GM12878 (cell line): ENCODE data around the gene PLXND1. TPM values are rescaled to one million over a fixed set of nuclear protein-coding genes. Genes with fewer than 3 reads are reported as not detected.

Experiments
- ATAC-seq: fragments of 200-7000 bp; cut with Tn5 transposase; 3 replicates; pipeline ENCODE4 v1.9.1; 2020; ENCODE audit warnings: mild to moderate bottlenecking, moderate library complexity
- BruUV-seq: library from RNA; stranded (reverse); fragments of 400-500 nt; replicated peaks from 2 replicates; lab custom pipeline; 2021; lab: Mats Ljungman, UMichigan
- CTCF ChIA-PET: fragments of 300-600 bp; sonication (Branson Sonifier 250); formaldehyde crosslinking; extraction: SDS; loops from one replicate; lab custom pipeline; 2021; ENCODE audit warnings: inconsistent platforms; lab: Yijun Ruan, JAX
- POLR2A ChIA-PET: fragments of 350-600 bp; formaldehyde crosslinking; extraction: SDS; loops from one replicate; lab custom pipeline; 2021; ENCODE audit warnings: inconsistent platforms; lab: Charles Lee
- RAD21 ChIA-PET: fragments of 300-600 bp; sonication (Branson Sonifier 250); formaldehyde crosslinking; loops from one replicate; lab custom pipeline; 2023; ENCODE audit warnings: antibody characterized with exemption; ENCODE audit not compliant: unreplicated experiment; lab: Charles Lee
- SMC1A ChIA-PET: fragments of 300-600 bp; sonication (Branson Sonifier 250); formaldehyde crosslinking; loops from one replicate; lab custom pipeline; 2023; ENCODE audit not compliant: unreplicated experiment, uncharacterized antibody; lab: Charles Lee
- DNase-seq: peaks from one replicate; pipeline ENCODE4 v3.0.0-alpha.2; 2011; ENCODE audit warnings: low read depth, low spot score
- FAIRE-seq: peaks from 3 replicates; lab custom pipeline; 2011; peaks lifted over from hg19 to GRCh38; lab: Jason Lieb, UNC
- H2AFZ ChIP-seq: 2 replicates; pipeline ENCODE4 v1.6.0; 2011; ENCODE audit warnings: low read depth, low read length, control low read depth; ENCODE audit not compliant: control insufficient read depth
- H3K27ac ChIP-seq: 2 replicates; pipeline ENCODE4 v1.5.1; 2011; ENCODE audit warnings: control low read depth; ENCODE audit not compliant: control insufficient read depth, insufficient read depth
- H3K27me3 ChIP-seq, 2 experiments: replicated peaks in 1 of 2; 2 replicates each; pipeline versions ENCODE4 v1.6.0 to v1.6.1; 2011; ENCODE audit warnings: low read length in 1 of 2; ENCODE audit not compliant: control insufficient read depth in 2 of 2, insufficient read depth in 2 of 2
- H3K36me3 ChIP-seq, 2 experiments: 2 replicates each; pipeline ENCODE4 v1.5.1; 2011; ENCODE audit warnings: low read length in 1 of 2; ENCODE audit not compliant: control insufficient read depth in 2 of 2, insufficient read depth in 2 of 2
- H3K4me1 ChIP-seq: 2 replicates; pipeline ENCODE4 v1.6.1; 2011; ENCODE audit warnings: mild to moderate bottlenecking, low read length, moderate library complexity, mixed read lengths; ENCODE audit not compliant: control insufficient read depth, insufficient read depth
- H3K4me2 ChIP-seq: 2 replicates; pipeline ENCODE4 v1.6.0; 2011; ENCODE audit warnings: control low read depth; ENCODE audit not compliant: control insufficient read depth, insufficient read depth
- H3K4me3 ChIP-seq: fragments of 200-600 bp; sonication (generic); 2 replicates; pipeline ENCODE4 v1.5.1; 2016
- H3K79me2 ChIP-seq: 2 replicates; pipeline ENCODE4 v1.6.0; 2011; ENCODE audit warnings: low read length; ENCODE audit not compliant: control insufficient read depth, insufficient read depth
- H3K9ac ChIP-seq: 2 replicates; pipeline ENCODE4 v1.8.0; 2011; ENCODE audit warnings: low read length, control low read depth, mixed read lengths; ENCODE audit not compliant: control insufficient read depth, insufficient read depth
- H3K9me3 ChIP-seq: replicated peaks from 3 replicates; pipeline ENCODE4 v1.5.1; 2011; ENCODE audit warnings: mild to moderate bottlenecking, low read length; ENCODE audit not compliant: control insufficient read depth, insufficient read depth
- H4K20me1 ChIP-seq: 2 replicates; pipeline ENCODE4 v1.6.0; 2011; ENCODE audit not compliant: control insufficient read depth, insufficient read depth
- JUNB ChIP-seq: IDR thresholded peaks from 2 replicates; pipeline ENCODE4 v1.6.1; 2016; ENCODE audit warnings: antibody characterized with exemption, mild to moderate bottlenecking
- MYC ChIP-seq: IDR thresholded peaks from 2 replicates; pipeline ENCODE4 v1.6.1; 2011; ENCODE audit warnings: mild to moderate bottlenecking, low read length, moderate library complexity, inconsistent platforms; ENCODE audit not compliant: insufficient read depth, insufficient replicate concordance, insufficient read length, severe bottlenecking
- SMARCA5 ChIP-seq: fragments of 450-650 bp; IDR thresholded peaks from 2 replicates; pipeline ENCODE4 v1.6.1; 2017; ENCODE audit warnings: mild to moderate bottlenecking
- WGBS: methylation state at CpG from one replicate; pipeline ENCODE4 v1.1.6; 2016; ENCODE audit warnings: low lambda C conversion rate; ENCODE audit not compliant: insufficient replicate concordance, insufficient coverage; ENCODE audit errors: missing lambda C conversion rate; 5-methylcytosine and 5-hydroxymethylcytosine counted together
- in situ Hi-C: fragments of 300-500 bp; cut with MboI; formaldehyde crosslinking; loops from 9 replicates; pipeline ENCODE4 v1.14.3; 2018; ENCODE audit warnings: mixed read lengths
- intact Hi-C: fragments of 100-400 bp; cut with micrococcal nuclease; formaldehyde crosslinking; loops from one replicate; pipeline ENCODE4 v1.14.2; 2022; ENCODE audit not compliant: unreplicated experiment
- polyA plus RNA-seq, 11 experiments: library from polyadenylated mRNA; depleted of rRNA in 4 of 11; unstranded in 6 of 11; stranded (reverse) in 5 of 11; fragments of >200 nt; fragmentation: Nextera tagmentation in 4 of 11; fragmentation: Illumina TruSeq in 1 of 11; extraction: Ambion mirVana in 4 of 11; extraction: Trizol in 1 of 11; gene quantifications; 1 replicate in 1 of 11; 2 replicates in 10 of 11; pipeline versions ENCODE4 v1.2.1 to v1.2.3, GENCODE V29; 2011 to 2016; ENCODE audit warnings: inconsistent platforms in 2 of 11, missing spikeins in 2 of 11, low read depth in 1 of 11
- total RNA-seq, 4 experiments: library from RNA; depleted of rRNA in 3 of 4; stranded (reverse); fragments of >200 nt in 3 of 4; fragmentation: Illumina TruSeq in 1 of 4; extraction: Trizol in 1 of 4; gene quantifications; 2 replicates each; pipeline versions ENCODE4 v1.2.1 to v1.2.3, GENCODE V29; 2013 to 2021
- TF ChIP-seq, protein P1 (sequence below): fragments of 450-650 bp; IDR thresholded peaks from 2 replicates; pipeline ENCODE4 v1.6.1; 2017; ENCODE audit warnings: mild to moderate bottlenecking

PLXND1 gene
- total and polyA plus RNA-seq, 10 of the 15 experiments (the other 5 are each of a cell fraction or from before 2014, with no cell fraction given) = 0.01 to 2.3 (median 0.72) TPM; not detected in 7

- Histone ChIP-seq H3K9ac (no peak overlapping the region), H3K27me3 (no peaks in the 10 kb centered on the region; a peak in 1 of 4 replicates), H3K36me3 (no peaks in the 10 kb centered on the region), H3K4me1 (no peaks in the 10 kb centered on the region; the same call in 1 of the 2 replicates), H3K79me2 (no peaks in the 10 kb centered on the region; the same call in 1 of the 2 replicates), H3K4me2 (no peak overlapping the region), H3K27ac (no peak overlapping the region), H3K4me3 (no peak overlapping the region), H4K20me1 (no peaks in the 10 kb centered on the region), H2AFZ (no peak overlapping the region), H3K9me3 (no peaks in the 10 kb centered on the region; the same call in 2 of the 3 replicates)
- SMC1A ChIA-PET = interaction anchor here (0.6 kb wide), 1 partner anchor 16 kb away, joined by 3 read pairs; no protein-coding TSS in a partner anchor
- no TSS peak for BruUV-seq
- ATAC-seq (no peak), DNase-seq (no peak), FAIRE-seq (no peak)
- POLR2A ChIA-PET = no interaction called here
- RAD21 ChIA-PET = no interaction called here
- CTCF ChIA-PET = no interaction called here
- TF ChIP-seq, protein P1, sequence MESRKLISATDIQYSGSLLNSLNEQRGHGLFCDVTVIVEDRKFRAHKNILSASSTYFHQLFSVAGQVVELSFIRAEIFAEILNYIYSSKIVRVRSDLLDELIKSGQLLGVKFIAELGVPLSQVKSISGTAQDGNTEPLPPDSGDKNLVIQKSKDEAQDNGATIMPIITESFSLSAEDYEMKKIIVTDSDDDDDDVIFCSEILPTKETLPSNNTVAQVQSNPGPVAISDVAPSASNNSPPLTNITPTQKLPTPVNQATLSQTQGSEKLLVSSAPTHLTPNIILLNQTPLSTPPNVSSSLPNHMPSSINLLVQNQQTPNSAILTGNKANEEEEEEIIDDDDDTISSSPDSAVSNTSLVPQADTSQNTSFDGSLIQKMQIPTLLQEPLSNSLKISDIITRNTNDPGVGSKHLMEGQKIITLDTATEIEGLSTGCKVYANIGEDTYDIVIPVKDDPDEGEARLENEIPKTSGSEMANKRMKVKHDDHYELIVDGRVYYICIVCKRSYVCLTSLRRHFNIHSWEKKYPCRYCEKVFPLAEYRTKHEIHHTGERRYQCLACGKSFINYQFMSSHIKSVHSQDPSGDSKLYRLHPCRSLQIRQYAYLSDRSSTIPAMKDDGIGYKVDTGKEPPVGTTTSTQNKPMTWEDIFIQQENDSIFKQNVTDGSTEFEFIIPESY = no peak
- in situ Hi-C loops = loop anchor here (5.0 kb wide), 1 partner anchor 305 kb away; no protein-coding TSS in a partner anchor
- intact Hi-C loops = no loop called here
- 58% methylated on average over 11 of the region's 11 CpGs for WGBS
Observed at GRCh38 chr3:129632556-129632955, 26.1 kb upstream of the PLXND1 start.

DNA sequence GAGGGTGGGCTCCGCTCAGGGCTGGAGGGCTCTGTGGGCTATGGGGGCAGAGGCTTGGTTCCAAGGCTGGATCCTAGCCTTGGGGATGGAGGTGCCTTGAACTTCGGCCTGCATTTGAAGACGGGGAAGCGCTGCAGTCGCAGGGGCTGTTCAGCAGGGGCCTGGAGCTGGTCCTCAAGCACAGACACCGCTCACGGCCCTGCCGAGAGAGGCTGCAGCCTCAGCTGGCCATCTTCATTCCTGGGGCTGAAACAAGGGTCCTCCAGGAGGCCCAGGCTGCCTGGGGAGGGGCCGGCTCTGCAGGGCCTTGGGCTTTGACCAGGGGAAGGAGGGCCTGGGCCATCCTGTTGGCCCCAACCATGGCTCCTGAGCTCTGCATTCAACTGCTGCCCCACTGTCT is 25.6 kb upstream of the PLXND1 start:
- H3K9me3 ChIP-seq = no peaks in the 10 kb centered on the region; the same call in 2 of the 3 replicates
- no peak overlapping the region for H3K4me3 ChIP-seq
- no peak overlapping the region for H3K9ac ChIP-seq
- no peak for DNase-seq
- RAD21 ChIA-PET = interaction anchor here (1.6 kb wide), 1 partner anchor 142 kb away, joined by 3 read pairs; no protein-coding TSS in a partner anchor
- no peaks in the 10 kb centered on the region; the same call in 1 of the 2 replicates for H3K79me2 ChIP-seq
- SMC1A ChIA-PET = interaction anchor here (0.6 to 1.0 kb wide), 2 partner anchors 17 to 195 kb away, joined by 3 read pairs; no protein-coding TSS in a partner anchor
- intact Hi-C loops (no loop called here), in situ Hi-C loops (loop anchor here (5.0 kb wide), 1 partner anchor 305 kb away; no protein-coding TSS in a partner anchor)
- H3K27ac ChIP-seq = no peak overlapping the region
- POLR2A ChIA-PET = no interaction called here
- no peak for ATAC-seq
- no peak for FAIRE-seq
- H3K36me3 ChIP-seq = no peaks in the 10 kb centered on the region
- H3K4me2 ChIP-seq = no peak overlapping the region
- CTCF ChIA-PET = no interaction called here
- no peaks in the 10 kb centered on the region; a peak in 1 of 4 replicates for H3K27me3 ChIP-seq
- no peaks in the 10 kb centered on the region for H4K20me1 ChIP-seq
- 79% methylated on average over 8 of the region's 9 CpGs for WGBS
- H2AFZ ChIP-seq = no peak overlapping the region
- no TSS peak for BruUV-seq
- H3K4me1 ChIP-seq = no peaks in the 10 kb centered on the region; the same call in 1 of the 2 replicates
- no peak for TF ChIP-seq MYC
- no peak for TF ChIP-seq SMARCA5
- no peak for TF ChIP-seq JUNB
